HG03378 (cell line): ENCODE measurements around the gene TMEM132D.

Experiments used
- ATAC-seq: cut with Tn5 transposase; IDR thresholded peaks from one replicate; pipeline ENCODE4 v1.9.1; 2021; ENCODE audit warnings: mild to moderate bottlenecking, moderate library complexity; ENCODE audit not compliant: unreplicated experiment

TMEM132D gene

DNA sequence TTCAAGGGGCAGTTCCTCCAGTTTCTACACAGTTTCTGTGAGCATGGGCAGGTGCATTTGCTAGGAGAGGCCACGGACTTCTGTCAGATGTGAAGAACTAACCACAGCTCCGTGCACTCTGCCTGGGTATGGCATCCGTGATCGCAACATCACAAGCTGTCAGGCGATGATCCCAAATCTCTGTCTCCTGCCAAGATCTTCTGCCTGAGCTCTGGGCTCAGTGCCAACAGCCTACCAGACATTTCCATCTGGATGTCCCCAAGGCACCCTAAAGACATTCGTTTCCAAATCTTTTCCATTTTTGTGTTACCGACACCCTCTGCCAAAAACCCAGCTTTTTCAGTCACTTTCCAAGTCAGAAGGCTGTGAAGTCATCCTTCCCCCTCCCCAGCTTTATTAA is 758.4 kb downstream of the TMEM132D start:
- no peak for ATAC-seq

DNA sequence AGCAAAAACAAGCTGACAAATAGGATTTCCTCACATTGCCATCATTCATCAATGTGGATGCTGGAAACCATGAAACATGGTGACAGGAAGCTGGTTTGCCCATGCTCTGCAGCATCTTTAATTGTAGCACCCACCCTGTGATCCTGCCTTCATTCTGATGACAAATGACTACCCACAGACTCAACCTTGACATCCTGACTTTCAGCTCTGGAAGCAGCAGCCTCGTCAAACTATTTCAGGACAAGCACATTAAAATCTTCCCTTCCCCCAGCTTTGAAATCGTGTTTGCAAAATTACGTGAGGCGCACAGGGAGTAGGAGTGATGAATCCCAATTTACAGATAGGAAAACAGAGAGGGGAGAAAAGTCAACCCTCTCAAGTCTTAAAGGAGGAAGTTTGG is 765.0 kb downstream of the TMEM132D start:
- no peak for ATAC-seq

DNA sequence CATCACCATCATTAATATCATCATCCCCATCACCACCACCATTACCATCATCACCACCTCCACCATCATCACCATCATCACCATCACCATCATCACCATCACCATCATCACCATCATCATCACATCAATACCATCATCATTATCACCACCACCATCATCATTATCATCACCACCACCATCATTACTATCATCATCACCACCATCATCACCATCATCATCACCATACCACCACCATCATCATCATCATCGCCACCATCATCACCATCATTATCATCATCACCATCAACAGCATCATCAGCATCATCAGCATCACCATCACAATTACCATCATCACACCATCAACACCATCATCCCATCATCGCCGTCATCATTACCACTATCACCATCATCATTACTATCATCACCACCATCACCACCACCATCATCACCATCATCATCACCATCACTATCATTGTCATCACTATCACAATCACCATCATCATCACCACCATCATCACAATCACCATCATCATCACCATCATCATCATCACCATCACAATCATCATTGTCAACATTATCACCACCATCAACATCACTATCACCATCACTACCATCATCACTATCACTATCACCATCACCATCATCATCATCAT is 767.0 kb downstream of the TMEM132D start:
- no peak for ATAC-seq

DNA sequence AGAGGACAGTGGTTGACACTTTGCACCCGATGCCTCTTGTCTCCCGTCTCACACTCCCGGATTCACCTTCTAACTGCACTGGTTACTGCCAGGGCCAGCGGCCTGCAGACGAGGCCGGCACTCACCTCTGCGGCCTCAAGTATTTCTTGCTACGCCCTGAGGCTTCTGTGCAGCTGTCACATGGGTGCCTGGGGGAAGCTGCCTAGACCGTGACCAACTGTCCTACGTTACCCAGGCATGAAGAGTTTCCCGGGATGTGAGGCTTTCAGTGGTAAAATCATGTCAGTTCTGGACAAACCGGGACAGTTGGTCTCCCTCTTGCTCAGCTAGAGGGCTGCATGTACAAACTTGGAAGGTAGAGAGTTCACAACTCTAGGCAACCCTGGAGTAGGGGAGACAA is 776.1 kb downstream of the TMEM132D start:
- no peak for ATAC-seq

DNA sequence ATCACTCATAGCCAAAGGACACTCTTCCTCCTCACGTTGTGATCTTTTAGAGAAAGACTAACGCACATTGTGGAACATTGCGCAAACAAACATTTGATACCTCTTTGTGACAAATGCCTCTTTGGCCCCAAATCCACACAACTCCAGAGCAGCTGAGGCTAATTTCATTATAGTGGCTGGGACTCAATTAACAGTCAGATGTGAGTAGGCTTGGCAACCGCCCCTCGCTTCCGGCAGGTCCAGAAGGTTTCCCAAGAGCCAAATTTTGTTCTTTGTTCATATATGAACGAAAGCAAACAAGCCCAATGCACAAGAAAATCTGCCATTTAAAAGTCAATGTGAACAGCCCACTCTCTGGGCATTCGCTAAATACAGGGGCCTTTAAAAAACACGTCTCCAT is 776.6 kb downstream of the TMEM132D start:
- ATAC-seq = no peak

DNA sequence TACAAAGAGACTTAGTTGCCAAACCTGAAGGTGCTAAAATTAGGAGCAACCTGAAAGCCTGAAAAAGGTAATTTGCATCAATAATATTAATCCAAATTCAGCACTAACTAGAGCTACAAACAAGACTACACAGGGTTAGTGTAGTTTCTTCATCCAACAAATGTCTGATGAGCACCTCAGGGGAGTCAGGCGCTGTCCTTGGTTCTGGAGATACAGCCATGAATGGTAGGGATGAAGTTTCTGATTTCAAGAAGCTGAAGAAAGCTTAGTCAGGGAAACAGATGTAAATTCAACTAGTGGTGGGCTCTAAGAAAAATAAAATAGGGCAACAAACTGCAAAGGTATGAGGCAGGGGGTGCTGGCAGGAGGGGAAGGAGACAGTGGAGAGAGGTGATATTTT is 784.3 kb downstream of the TMEM132D start:
- no peak for ATAC-seq

DNA sequence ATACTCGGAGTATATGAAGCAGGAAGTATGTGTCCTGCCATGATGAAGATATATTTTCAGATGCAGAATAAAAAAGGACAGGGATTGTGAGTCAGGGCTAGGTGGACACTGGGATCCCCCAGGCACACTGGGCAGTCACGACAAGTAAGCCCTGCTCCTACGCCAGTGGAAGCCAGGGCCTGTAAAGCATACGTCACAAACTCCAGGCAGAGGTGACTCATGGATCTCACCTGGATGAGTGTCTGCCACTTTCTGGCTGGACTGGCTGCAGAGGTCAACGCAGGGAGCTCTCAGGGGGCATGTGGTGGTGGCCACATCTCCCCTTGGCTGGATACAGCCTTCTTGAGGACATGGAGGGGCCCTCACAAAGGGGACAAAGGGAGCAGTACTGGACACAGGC is 788.3 kb downstream of the TMEM132D start:
- no peak for ATAC-seq

DNA sequence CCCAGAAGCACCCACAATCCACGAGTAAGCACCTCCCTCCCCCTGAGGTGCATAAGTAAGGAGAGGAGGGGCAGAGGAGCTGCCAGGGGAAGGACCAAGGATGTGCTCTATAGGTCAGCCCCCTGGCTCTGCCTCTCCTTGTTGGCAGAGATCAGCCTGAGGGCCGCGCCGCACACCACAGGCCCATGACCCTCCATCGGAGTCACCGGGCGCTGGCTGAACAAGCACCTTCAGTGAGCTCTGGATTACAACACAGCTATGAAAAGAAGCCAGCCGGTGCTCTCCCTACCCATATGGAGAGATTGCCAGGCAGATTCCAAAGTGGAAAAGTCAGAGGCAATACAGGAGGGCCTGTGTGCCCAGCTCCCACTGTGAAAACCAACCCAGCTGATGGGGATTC is 793.2 kb downstream of the TMEM132D start:
- ATAC-seq = no peak

DNA sequence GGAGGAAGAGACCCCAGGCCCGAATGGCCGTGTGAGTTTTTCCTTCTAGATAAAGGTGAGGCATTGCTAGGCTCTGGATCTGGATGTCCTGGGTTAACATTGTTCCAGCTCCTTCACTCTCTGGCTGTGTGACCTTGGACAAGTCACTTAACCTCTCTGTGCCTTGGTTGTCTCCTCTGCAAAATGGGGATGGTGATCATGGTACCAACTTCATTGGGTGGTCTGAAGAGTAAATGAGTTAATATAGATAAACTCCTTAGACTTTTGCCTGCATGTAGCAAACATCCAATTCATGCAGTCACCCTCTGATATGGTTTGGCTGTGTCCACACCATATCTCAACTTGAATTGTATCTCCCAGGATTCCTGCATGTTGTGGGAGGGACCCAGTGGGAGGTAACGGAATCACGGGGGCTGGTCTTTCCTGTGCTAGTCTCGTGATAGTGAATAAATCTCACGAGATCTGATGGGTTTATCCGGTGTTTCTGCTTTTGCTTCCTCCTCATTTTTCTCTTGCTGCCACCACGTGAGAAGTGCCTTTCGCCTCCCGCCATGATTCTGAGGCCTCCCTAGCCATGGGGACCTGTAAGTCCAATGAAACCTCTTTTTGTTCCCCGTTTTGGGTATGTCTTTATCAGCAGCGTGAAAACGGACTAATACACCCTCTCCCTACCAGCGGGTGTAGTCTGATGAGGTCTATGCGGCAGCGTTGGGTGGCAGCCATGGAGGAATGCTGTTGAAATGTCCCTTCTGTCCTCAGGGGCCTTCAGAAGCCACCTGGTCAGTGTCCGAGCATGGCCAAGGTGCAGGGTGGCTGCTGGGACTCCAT is 794.4 kb downstream of the TMEM132D start:
- no peak for ATAC-seq

DNA sequence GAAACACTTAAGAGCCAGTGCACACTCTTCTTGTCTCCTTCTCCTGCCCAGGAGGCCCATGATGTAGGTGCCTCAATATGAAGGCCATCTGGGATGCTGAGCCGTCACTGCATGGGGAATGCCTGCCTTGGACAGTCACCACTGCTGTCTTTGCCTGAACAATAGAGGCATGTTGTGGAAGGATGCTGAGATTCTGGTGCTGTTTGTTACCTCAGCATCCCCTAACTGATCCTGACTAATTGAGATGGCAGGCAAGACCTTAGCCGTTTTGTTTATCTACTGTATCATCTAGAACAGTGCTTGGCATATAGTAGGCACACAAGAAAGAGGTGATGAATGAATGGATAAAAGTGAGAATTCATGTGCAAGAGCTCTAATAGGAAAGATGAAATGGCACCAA is 797.1 kb downstream of the TMEM132D start:
- no peak for ATAC-seq

DNA sequence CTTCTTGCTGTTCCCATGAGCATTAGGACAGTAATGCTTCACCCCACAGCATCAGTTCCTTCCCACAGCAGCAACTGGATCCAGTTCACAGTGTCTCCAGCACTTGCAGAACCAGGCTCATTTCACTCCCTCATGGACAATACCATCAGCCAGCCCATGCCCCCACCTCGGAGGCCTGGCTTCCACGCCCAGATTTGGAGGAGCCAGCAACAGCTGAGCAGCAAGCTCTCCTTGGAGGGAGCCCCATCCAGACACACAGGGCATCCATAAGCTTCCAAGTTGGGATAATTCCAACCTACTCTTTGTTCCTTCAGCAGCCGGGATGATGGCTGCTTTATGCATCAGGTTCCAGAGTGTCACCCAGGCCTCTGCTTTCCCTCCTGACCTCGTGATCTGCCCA is 800.6 kb downstream of the TMEM132D start:
- no peak for ATAC-seq

DNA sequence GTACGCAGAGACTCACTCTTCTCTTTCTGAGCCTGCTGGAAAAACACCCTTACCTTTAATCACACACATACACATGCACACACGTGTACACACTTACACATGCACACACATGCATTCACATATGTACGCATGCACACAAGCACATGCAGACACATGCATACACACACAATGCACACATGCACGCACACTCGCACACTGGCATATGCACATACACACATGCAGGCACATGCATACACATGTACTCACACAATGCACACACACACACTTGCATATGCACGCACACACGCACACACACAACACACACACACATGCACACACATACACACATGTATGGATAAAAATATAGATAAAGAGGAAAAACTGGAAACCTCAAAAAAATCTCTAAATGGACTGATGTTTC is 801.6 kb downstream of the TMEM132D start:
- ATAC-seq = no peak

DNA sequence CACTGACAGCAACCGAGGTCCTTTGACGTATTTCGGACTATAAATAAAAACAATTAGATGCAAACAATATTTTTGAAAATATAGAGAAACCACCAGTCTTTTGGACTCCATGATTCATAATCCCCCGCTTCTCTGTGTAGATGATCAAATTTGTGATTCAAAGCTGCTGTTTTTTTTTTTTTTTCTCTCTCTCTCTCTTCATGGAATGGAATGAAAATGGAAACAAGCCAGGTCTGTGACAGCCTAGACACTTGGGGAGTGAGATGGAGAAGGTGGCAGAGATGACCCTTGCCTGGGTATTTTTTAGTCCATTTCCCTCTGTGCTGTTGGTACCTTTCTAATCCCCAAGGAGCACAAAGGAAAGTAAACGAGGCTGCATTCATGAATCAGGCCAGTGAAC is 802.0 kb downstream of the TMEM132D start:
- no peak for ATAC-seq

DNA sequence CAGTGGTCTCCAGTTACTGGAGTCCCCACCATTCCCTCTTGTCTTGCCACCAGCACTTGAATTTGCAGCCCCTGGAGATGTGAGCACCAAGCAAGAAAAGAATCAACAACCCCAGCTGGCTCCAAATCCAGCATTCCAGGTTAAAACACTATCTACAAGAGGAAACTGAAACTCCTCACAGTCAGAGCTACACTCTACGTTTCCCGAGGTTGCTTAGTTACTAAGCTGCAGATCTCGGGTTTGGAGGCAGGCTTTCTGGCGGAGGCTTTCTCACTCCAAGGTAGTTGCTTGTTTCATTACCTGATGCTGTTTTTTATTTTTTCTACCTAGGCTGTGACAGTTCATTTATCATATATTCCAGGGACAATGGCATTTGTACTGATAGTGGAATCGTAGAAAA is 802.4 kb downstream of the TMEM132D start:
- ATAC-seq = no peak

DNA sequence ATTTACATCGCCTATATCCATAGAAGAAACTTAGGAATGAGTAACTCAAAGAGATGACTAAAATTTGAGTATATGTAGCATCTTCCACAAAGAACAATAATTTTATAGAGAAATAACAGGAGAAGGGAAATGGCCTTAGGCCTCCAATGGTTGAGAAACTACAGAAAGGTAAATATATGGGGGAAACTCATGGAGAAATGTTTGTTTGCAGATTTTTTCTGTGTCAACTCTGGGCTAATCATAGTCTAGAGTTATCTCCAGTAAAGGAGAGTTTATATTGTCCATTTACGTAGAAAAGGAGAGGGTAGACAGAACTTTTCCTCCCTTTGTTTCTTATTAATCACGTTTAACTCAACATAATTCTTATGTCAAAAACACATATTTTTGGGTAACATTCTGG is 806.4 kb downstream of the TMEM132D start:
- no peak for ATAC-seq

DNA sequence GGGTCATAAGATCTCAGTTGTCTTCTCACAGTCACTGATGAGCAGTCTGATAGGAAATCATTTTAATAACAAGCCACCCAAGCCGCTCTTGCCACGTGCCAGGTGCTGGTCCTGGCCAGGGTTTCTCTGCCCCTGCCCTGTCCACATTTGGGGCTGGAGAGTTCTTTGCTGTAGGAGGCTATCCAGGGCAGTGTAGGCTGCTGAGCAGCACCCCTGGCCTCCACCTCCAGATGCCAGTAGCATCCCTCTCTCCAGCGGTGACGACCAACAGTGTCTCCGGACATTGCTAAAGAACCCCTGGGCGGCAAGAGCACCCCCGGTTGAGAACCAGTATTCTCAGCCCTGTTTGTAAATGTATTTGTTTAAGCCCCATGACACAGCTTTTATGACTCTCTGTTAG is 806.9 kb downstream of the TMEM132D start:
- ATAC-seq = no peak

DNA sequence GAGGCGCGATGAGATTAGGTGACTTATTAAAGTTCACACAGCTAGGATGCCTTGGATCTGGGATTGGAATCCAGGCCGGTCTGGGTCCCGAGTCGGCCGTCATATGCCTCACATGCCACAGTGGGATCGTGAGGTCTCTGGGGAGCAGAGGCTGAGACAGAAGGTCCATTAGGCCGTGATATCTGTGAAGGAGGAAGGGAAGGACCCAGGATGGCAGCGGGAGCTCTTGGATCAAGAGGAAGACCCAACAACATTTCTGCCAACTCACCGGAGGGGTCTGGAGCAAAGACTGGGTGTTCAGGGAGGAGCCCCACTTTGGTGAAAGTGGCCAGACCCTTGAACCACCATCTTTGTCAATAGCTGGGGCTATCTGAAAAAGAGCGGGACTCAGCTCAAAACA is 807.6 kb downstream of the TMEM132D start:
- ATAC-seq = no peak

DNA sequence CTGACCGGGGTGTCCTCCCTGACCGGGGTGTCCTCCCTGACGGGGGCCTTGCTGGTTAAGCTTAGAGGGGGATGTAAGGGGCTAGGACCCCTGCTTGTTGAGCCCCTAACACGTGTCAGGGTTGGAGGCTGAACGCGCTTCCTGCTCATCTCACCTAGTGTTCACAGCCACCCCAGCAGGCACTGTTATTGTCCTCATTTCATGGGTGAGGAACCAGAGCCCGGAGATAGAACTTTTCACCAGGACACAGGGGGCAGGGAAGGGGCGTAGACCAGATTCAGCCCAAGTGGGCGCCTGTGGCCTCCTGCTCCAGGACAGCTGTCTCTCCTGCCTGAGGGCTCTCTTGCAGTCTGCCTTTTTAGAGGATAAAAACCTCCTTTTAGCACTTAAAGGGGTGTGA is 814.2 kb downstream of the TMEM132D start:
- ATAC-seq = no peak

DNA sequence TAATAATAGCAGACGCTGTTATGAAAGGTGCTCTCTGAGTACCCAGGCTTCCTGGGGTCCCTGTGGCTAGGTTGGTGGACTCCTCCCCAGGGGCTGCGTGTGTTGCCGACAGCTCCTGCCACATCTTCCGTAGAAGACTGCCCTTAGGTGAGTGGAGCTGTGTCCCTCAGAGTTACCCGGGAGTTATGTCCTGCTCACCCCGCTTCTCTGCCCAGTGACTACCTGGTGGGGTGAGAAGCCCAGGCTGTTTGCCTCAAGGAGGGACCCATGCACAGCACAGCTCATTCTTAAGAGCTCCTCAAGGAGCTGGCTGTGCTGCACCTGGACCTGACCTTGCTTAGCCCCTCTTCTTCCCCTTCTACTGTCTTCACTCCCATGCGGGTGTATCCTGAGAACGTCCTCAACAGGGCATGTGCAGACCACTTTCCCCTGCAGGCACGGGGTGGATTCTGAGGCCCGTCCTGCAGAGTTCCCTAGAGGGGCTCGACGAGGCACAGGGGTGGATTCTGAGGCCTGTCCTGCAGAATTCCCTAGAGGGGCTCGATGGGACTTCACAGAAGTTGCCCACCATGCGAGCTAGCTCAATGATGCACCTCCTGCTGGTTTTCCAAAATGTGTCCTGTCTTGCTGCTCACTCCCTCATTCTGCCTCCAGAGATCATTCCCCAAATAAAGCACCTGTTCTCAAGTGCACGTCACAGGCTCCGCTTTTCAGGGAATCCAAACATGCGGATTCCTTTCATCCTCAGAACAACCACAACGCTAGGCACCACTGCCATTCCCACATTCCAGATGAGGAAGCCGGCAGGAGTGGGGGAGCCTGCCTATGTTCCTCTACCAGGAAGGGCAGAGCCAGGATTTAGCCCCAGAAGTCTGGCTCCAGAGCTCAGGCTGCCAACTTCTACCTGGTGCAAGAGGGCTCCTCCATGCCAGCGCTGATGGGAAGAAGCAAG is 818.7 kb downstream of the TMEM132D start:
- no peak for ATAC-seq

DNA sequence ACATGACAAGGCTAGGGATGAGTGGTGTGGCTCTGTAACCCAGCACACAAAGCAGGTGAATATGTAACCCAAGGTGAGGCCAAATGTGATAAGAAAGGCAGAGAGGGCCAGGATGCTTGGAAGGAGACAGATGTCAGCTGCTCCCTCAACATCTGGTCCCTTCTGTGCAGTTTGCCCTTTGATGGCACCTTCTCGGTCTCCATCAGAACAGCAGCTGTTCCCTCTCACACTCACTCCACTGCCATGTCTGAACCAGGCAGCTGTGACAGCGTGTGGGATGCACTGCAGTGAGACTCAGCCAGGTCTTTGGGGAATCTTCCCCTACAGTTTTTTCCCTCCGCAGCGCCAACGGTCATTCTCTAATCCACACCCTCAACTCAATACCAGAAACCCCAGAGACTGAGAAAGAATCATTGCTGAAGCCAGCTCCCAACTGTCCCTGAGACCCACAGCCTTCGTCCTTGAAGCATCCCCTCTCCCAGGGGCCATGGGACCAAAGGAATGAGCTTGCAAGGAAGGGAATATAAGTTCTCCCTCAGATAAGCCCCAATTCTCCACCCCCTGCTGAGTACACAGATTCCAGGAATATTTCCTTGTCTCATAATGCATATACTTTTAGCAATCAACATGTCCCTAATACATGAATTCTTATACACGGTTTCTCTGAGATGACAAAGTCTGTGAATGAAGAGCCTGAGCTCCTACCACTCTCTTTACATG is 820.5 kb downstream of the TMEM132D start:
- no peak for ATAC-seq

DNA sequence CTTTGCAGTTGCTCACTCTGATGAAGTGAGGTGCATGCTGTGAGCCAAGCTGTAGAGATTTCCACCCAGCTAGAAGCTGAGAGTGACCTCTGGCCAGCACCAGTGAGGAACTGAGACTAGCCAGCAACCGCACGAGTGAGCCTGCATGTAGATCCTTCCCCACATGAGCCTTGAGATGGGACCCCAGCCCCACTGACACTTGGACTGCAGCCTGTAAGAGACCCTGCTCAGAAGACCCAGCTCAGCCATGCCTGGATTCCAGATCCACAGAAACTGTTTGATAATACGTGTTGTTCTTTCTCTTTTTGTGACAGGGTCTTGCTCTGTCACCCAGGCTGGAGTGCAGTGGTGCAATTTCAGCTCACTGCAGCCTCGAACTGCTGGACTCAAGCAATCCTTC is 821.4 kb downstream of the TMEM132D start:
- no peak for ATAC-seq
